Midbrain (tissue), 1 donor: ENCODE results near the gene LRP8.
"Not testable (repeated sequence)": the region's sequence is repeated elsewhere in the genome, so short reads cannot be mapped to it uniquely, and the experiment has no call there.

Experiments used
- DNase-seq: peaks from one replicate; lab custom pipeline; 2025; lab: John Stamatoyannopoulos, UW

Gene LRP8

DNA sequence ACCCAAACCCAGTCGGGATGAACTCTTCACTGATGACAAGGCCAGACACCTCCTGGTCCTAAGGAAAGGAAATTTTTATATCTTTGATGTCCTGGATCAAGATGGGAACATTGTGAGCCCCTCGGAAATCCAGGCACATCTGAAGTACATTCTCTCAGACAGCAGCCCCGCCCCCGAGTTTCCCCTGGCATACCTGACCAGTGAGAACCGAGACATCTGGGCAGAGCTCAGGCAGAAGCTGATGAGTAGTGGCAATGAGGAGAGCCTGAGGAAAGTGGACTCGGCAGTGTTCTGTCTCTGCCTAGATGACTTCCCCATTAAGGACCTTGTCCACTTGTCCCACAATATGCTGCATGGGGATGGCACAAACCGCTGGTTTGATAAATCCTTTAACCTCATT lies 117.5 kb downstream of the LRP8 start:
- no peak for DNase-seq

DNA sequence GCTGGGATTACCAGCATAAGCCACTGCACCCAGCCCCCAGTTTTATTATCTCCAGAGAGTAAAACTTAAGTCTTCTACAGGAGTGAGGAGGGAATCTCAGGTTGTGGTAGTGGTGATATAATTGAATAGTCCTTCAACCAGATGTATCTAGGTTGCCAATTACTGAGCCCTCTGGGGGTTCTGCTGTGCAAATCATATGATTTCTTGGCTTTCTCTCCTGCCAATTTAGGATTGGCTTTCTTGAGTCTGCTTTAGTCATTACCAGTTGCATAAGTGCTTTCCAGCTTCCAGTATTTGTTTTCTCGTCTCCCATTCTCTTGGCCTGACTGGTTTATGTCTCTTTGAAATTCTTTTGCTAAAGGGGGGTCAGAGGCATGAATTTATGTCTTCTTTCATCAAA lies 120.1 kb downstream of the LRP8 start:
- no peak for DNase-seq

DNA sequence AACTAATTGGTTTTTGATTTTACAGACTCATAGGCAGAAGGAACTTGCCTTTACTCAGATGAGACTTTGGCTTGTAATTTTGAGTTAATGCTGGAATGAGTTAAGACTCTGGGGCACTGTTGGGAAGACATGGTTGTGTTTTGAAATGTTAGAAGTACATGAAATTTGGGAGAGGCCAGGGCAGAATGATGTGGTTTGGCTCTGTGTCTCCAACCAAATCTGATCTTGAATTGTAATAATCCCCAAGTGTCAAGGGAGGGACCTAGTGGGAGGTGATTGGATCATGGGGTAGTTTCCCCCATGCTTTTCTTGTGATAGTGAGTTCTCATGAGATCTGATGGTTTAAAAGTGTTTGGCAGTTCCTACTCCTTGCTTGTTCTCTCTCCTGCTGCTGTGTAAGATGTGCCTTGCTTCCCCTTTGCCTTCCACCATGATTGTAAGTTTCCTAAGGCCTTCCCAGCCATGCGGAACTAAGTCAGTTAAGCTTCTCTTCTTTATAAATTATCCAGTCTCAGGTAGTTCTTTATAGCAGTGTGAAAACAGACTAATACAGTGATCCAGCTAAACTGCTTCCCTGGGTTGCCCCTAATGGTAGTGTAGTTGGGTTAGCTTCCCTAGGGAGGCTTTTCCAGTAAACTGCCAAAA lies 121.0 kb downstream of the LRP8 start:
- no peak for DNase-seq

DNA sequence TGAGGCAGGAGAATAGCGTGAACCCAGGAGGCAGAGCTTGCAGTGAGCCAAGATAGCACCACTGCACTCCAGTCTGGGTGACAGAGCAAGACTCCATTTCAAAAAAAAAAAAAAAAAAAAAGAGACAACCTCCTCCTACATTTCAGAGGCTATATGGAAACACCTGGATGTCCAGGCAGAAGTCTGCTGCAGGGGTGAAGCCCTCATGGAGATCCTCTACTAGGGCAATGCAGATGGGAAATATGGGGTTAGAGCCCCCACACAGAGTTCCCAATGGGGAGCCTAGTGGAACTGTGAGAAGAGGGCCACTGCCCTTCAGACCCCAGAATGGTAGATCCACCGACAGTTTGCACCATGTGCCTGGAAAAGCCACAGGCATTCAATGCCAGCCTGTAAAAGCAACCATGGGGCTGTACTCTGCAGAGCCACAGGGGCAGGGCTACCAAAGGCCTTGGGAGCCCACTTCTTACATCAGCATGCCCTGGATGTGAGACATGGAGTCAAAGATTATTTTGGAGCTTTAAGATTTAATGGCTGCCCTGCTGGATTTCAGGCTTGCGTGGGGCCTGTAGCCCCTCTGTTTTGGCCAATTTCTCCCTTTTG lies 121.7 kb downstream of the LRP8 start:
- not testable (repeated sequence) for DNase-seq

DNA sequence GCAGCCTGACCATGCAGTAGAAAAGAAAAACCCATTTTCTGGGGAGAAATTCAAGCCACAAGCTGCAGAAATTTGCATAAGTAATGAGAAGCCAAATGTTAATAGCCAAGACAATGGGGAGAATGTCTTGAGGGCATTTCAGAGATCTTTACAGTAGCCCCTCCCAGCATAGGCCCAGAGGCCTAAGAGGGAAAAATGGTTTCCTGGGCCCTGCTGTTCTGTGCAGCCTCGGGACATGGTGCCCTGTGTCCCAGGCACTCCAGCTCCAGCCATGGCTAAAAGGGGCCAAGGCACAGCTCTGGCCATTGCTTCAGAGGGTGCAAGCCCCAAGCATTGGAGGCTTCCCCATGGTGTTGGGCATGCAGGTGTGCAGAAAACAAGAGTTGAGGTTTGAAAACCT lies 122.4 kb downstream of the LRP8 start:
- not testable (repeated sequence) for DNase-seq

DNA sequence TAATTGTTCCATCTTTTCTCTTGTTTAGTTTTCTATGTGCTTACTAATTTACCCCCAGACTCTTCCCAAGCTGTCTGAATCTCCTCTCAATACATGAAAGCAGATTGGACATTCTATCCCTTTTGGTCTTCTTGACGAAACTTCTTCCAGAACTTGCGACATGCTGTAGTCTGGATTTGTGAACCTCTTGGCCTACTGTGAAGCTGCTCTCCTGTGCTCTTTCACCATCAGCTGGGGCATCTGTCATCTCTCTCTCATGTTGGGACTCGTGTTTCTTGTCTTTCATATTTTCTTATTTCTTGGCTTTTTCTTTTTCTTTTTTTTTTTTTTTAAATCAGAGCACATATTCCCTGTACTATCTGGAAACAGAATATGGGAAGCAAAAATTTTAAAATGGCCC lies 124.4 kb downstream of the LRP8 start:
- no peak for DNase-seq

DNA sequence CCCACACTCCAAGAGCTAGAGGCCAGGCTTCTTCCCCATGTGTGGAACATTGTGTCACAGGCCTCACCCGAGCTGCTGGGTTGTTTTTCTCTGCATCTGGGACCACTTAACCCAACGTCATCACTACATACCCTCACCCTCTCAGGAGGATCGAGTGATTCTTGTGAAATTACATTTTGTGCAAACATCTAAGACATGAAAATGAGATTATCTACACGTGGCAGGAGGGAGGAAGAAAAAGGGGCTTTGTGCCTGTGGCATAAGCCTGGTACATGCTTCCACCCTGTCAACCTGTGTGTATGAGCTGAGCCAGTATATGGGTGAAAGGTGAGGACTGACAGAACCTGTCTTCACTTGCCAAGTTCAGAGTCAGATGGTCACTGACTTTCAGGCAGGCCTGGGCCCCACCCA lies 129.6 kb downstream of the LRP8 start:
- DNase-seq = no peak

DNA sequence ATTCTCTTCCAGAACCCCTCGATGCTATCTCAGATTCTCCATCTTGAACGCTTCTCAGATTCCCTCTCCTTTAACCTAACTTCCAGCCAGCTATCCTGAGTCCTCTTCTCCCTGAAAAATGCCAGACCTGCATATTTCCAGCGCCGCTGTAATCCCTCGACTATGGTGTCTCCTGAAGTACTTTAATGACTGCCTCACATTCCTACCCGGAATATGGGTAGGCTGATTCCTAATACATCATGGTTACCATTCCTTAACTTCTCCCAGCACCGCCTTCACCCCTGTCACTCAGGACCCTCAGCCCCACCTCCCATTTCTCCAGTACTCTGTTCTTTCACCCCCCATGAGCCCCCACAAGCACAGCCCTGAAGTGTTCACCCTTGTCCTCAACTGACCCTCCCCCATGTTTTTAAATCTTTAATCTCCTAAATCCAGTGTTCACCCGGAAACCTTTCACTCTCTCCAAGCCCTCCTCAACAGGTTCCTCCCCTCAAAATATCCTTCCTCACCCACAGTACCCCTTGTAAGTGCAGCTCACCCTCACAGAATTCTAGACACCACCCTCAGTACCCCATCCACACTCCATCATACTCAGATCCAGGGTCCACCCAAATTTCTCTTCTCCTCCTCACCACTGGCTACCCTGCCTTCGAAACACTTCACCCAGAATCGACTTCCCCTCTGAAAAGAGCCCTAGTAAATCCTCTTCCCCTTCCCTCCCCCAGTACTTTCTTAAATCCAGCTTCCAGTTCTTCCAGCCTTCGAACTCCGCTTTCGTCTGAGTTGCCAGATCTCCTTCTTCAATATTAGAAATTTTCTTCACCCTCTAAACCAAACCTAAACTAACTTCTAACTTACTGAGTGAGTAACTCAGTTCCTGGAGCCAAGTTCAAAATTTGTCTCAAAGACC lies 130.3 kb downstream of the LRP8 start:
- no peak for DNase-seq

DNA sequence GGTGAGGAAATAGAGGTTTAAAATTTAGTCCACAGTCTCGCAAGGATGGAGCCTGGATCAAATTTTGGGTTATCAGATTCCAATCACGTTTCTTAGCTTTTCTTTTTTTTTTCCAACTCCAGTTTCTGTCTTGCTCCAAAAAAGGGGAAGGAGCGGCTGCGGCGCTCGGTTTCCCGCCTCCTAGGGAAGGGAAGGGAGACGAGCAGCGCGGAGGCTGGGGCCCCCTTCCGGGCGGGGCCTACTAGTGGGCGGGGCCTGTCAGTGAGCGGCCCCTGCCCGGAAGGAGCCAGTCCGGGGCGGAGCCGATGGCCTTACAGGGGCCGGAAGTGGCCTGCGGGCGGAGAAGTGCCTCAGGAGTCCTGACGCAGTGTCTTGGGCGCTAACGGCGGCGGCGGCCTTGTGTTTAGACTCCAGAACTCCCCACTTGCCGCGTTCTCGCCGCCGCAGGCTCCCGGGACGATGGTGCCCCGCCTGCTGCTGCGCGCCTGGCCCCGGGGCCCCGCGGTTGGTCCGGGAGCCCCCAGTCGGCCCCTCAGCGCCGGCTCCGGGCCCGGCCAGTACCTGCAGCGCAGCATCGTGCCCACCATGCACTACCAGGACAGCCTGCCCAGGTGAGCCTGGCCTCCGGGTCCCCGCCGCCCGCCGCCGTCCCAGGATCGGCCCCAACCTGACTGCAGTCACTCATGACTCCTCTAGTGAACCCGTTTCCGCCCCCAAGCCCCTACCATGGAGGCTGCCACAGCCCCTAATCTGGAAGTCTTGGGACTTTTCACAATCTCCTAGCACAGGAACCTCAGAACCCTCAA lies 131.2 kb downstream of the LRP8 start, which contains the start of gene CPT2:
Gene CPT2, plus strand, starts transcription at position 340 of the 806 bp plus-strand sequence. Its CDS starts 120 bp downstream, at position 460.
- DNase-seq = peak; percentile 94

DNA sequence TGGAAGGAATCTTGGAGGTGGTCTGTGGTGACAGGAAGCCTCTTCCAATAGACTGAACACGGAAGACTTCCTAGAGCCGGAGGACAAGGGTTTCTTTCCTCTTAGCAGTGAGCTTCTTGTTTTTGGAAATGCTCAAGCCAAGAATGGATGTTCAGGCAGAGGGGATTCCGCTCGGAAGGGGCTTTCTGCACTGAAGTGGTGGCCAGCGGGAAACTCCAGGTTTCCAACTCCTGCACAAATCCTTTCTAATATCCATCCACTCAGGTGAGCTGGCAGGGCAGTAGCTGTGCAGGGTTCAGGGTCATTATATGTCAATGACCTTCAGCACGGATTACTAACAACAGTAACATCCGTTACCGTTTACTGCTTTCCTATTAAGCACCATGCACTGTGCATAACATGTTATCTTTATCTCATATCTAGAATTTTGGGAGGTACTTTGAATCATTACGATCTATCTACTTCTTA lies 131.8 kb downstream of the LRP8 start:
- DNase-seq = no peak

DNA sequence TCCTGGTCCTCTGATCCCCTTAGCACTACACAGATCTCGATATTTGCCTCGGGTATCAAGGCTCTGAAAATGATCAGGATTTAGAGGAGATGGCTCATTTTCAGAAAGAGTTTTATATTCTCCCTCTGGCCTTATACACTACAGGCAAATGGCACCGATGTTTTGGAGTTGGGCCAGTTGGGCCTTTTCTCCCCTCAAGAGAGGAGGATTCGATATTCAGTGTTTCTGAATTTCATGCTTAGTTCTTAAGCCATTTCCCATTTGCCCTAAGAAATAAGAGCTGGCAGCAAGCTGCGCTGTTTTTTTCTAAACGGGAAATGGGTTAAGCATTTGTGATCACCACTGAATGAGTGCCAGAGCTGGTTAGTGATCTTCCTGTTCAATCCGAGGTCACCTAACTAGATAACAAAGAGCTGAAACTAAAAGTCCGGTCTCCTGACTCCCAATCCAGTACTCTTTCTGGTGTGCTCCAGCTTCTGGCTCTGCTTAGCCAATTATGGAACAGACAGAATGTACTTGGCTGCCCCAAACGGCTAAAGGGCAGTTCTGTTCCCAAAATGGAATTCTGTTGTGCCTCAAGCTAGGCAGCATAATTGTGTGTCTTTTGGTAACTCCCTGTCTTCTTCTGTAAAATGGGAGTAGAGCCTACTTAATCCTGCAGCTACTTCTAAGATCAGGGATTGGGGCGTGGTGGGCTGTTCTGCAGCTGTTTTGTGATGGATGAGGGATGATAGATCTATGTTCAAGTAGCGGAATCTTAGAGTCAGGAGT lies 132.4 kb downstream of the LRP8 start:
- DNase-seq = peak; percentile 3
